Hippocampal formation (tissue), 2 donors: ENCODE results near the gene CCDC112.
A peak's percentile ranks its signal among the peaks of the same experiment; 100 is the strongest.

Experiments
- DNase-seq, 2 donors: peaks; one replicate each; lab custom pipeline; 2025; lab: John Stamatoyannopoulos, UW

The CCDC112 gene

GRCh38 chr5:115296124-115297022 lies at the start of gene CCDC112:
CCDC112 (minus strand) TSS chr5:115296654; CDS start chr5:115296543, 111 bp downstream.
- DNase-seq = peak; percentile 59 to 82

GRCh38 chr5:115345344-115345743 lies 48.9 kb upstream of the CCDC112 start:
- no peak for DNase-seq

- no peak for DNase-seq
These were observed 47.4 kb upstream of the CCDC112 start for GRCh38 chr5:115343855-115344254.

GRCh38 chr5:115342590-115343377 lies 46.3 kb upstream of the CCDC112 start:
- no peak for DNase-seq

- DNase-seq = no peak
These were observed 45.3 kb upstream of the CCDC112 start for GRCh38 chr5:115341745-115342144.

GRCh38 chr5:115338851-115339250 lies 42.4 kb upstream of the CCDC112 start:
- no peak for DNase-seq

- no peak for DNase-seq
These were observed 41.4 kb upstream of the CCDC112 start for GRCh38 chr5:115337882-115338281.

GRCh38 chr5:115336964-115337363 lies 40.5 kb upstream of the CCDC112 start:
- no peak for DNase-seq

GRCh38 chr5:115336201-115336720 lies 39.8 kb upstream of the CCDC112 start:
- DNase-seq = no peak

GRCh38 chr5:115335301-115335700 lies 38.8 kb upstream of the CCDC112 start:
- no peak for DNase-seq

- no peak for DNase-seq
These were observed 36.7 kb upstream of the CCDC112 start for GRCh38 chr5:115333164-115333563.

GRCh38 chr5:115330830-115331229 lies 34.4 kb upstream of the CCDC112 start:
- no peak for DNase-seq

GRCh38 chr5:115329475-115329874 lies 33.0 kb upstream of the CCDC112 start:
- DNase-seq = peak in 1 of 2 donors; percentile 8

- DNase-seq = peak in 1 of 2 donors; percentile 13
These were observed 32.3 kb upstream of the CCDC112 start for GRCh38 chr5:115328617-115329274.

- DNase-seq = no peak
These were observed 29.0 kb upstream of the CCDC112 start for GRCh38 chr5:115325296-115325959.

- no peak for DNase-seq
These were observed 27.6 kb upstream of the CCDC112 start for GRCh38 chr5:115324021-115324420.

- no peak for DNase-seq
These were observed 26.3 kb upstream of the CCDC112 start for GRCh38 chr5:115322729-115323128.

GRCh38 chr5:115321309-115321708 lies 24.9 kb upstream of the CCDC112 start:
- no peak for DNase-seq

GRCh38 chr5:115320515-115320914 lies 24.1 kb upstream of the CCDC112 start:
- no peak for DNase-seq

- no peak for DNase-seq
These were observed 23.6 kb upstream of the CCDC112 start for GRCh38 chr5:115320006-115320405.

GRCh38 chr5:115319007-115319406 lies 22.6 kb upstream of the CCDC112 start:
- DNase-seq = no peak

GRCh38 chr5:115317736-115318135 lies 21.3 kb upstream of the CCDC112 start:
- no peak for DNase-seq
